ENCODE data around the gene PFKP. TPM values are rescaled to one million over a fixed set of nuclear protein-coding genes. Genes with fewer than 3 reads are reported as not detected.

The PFKP gene
- polyA plus RNA-seq, 2 of the 4 experiments (the other 2 are of a cell fraction), result 164 to 279 TPM

DNA sequence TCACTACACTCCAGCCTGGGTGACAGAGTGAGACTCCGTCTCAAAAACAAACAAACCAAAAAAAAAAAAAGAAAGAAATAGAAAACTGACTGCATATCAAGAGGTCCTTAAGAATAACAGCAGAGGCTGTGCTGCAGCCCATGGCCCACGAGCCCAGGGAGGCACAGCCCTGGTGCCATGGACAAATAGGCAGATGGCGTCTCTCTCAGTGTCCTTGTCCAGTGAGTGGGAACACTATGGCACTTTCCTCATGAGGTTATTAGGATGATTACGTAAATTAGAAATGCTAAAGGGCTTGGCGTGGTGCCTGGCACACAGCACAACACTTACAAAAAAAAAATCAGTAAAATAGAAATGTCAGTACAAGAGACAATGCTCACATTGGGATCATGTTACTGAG, 33.4 kb upstream of the PFKP start:
- POLR2A ChIA-PET, result no interaction called here

DNA sequence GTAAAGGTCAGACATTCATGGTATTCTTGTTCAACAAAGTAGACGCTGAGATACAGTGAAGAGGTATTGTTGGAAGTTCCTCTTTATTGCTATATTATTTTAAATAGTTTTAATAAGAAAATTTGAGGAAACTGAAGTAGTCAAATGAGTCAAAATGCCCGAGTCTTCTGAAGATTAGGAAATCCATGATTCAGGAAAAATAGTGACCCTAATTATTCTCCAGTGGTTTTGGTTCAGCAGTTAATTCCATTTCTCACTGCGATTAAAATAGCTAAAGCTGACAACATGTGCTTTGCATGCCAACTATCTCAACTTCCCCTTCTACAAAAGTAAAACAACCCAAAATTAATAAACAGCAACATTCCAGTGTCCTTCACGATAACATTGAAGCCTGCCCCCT, 32.7 kb upstream of the PFKP start:
- ChIA-PET POLR2A (no interaction called here), CTCF (interaction anchor here (1.0 kb wide), 1 partner anchor 8 kb away, joined by 5 read pairs; no protein-coding TSS in a partner anchor)
- no peak for ATAC-seq
- H3K9me3 ChIP-seq, result no peaks in the 10 kb centered on the region; the same call in 2 of the 3 replicates
- no peak for DNase-seq (ENCODE audit: low read depth in 1 of 2, low spot score in 1 of 2)
- FAIRE-seq, result no peak
- H3K4me2 ChIP-seq, result no peak overlapping the region
- H3K27ac ChIP-seq, result no peak overlapping the region
- TF ChIP-seq HMGXB4 (CRISPR knock-in tag; IDR thresholded peaks at IDR 0.05; ENCODE audit: borderline replicate concordance), result no peak
- no peak for TF ChIP-seq HEYL (CRISPR knock-in tag; IDR thresholded peaks at IDR 0.05)
- TF ChIP-seq HDAC2 (IDR thresholded peaks at IDR 0.05), result no peak
- TF ChIP-seq ZC3H11A (IDR thresholded peaks at IDR 0.05), result no peak
- TF ChIP-seq HOXB5 (CRISPR knock-in tag; IDR thresholded peaks at IDR 0.05), result no peak
- no peak for TF ChIP-seq SREBF2 (IDR thresholded peaks at IDR 0.05)
- no peak for TF ChIP-seq MYC (IDR thresholded peaks at IDR 0.05; ENCODE audit: borderline replicate concordance, low read length)
- TF ChIP-seq RFX5 (IDR thresholded peaks at IDR 0.05), result no peak
- no peak for TF ChIP-seq HOXB13 (CRISPR knock-in tag; IDR thresholded peaks at IDR 0.05; ENCODE audit: low read depth)
- no peak for TF ChIP-seq EHMT2 (IDR thresholded peaks at IDR 0.05; ENCODE audit: low read depth)
- no peak for TF ChIP-seq USF2 (IDR thresholded peaks at IDR 0.05)
- TF ChIP-seq, protein P1, sequence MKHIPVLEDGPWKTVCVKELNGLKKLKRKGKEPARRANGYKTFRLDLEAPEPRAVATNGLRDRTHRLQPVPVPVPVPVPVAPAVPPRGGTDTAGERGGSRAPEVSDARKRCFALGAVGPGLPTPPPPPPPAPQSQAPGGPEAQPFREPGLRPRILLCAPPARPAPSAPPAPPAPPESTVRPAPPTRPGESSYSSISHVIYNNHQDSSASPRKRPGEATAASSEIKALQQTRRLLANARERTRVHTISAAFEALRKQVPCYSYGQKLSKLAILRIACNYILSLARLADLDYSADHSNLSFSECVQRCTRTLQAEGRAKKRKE (CRISPR knock-in tag; IDR thresholded peaks at IDR 0.05; ENCODE audit: low read depth), result no peak
- no peak for TF ChIP-seq NFE2L2 (conservative IDR thresholded peaks at IDR 0.05; ENCODE audit: low read length)
- TF ChIP-seq ZNF302 (CRISPR knock-in tag; IDR thresholded peaks at IDR 0.05), result no peak
- no peak for TF ChIP-seq GATA3 (IDR thresholded peaks at IDR 0.05; ENCODE audit: borderline replicate concordance)
- TF ChIP-seq KDM5A (IDR thresholded peaks at IDR 0.05), result no peak
- TF ChIP-seq MAZ (IDR thresholded peaks at IDR 0.05; ENCODE audit: borderline replicate concordance, low read depth, low read length), result no peak
- no peak for TF ChIP-seq ZFP36 (IDR thresholded peaks at IDR 0.05; ENCODE audit: borderline replicate concordance, partially characterized antibody)
- TF ChIP-seq HOXA7 (CRISPR knock-in tag; IDR thresholded peaks at IDR 0.05), result no peak
- no peak for TF ChIP-seq CBX8 (IDR thresholded peaks at IDR 0.05)
- no peak overlapping the region for H3K4me3 ChIP-seq
- H3K4me1 ChIP-seq, result no peaks in the 10 kb centered on the region
- 29% methylated on average over 4 of the region's 4 CpGs for WGBS (ENCODE audit: missing lambda C conversion rate)

More for the DNA sequence above, 33.4 kb upstream of the PFKP start:
- no peak for FAIRE-seq
- Histone ChIP-seq H3K4me1 (no peaks in the 10 kb centered on the region), H3K4me2 (no peak overlapping the region), H3K4me3 (no peak overlapping the region), H3K9me3 (no peaks in the 10 kb centered on the region), H3K27ac (no peak overlapping the region)
- no peak for DNase-seq (ENCODE audit: low read depth in 1 of 2, low spot score in 1 of 2)
- TF ChIP-seq ZC3H11A (IDR thresholded peaks at IDR 0.05) (no peak), ZNF302 (CRISPR knock-in tag; IDR thresholded peaks at IDR 0.05) (no peak), POLR2AphosphoS2 (conservative IDR thresholded peaks at IDR 0.05; ENCODE audit: low read length) (no peak), SREBF2 (IDR thresholded peaks at IDR 0.05) (no peak), GATA3 (IDR thresholded peaks at IDR 0.05; ENCODE audit: borderline replicate concordance) (no peak), MAZ (IDR thresholded peaks at IDR 0.05; ENCODE audit: borderline replicate concordance, low read depth, low read length) (no peak), HMGXB4 (CRISPR knock-in tag; IDR thresholded peaks at IDR 0.05; ENCODE audit: borderline replicate concordance) (no peak), ELK1 (IDR thresholded peaks at IDR 0.05; ENCODE audit: low read depth, low read length) (no peak), ZFP36 (IDR thresholded peaks at IDR 0.05; ENCODE audit: borderline replicate concordance, partially characterized antibody) (no peak), CBX8 (IDR thresholded peaks at IDR 0.05) (no peak), CEBPB (IDR thresholded peaks at IDR 0.05) (no peak)
- TF ChIP-seq, protein P2, sequence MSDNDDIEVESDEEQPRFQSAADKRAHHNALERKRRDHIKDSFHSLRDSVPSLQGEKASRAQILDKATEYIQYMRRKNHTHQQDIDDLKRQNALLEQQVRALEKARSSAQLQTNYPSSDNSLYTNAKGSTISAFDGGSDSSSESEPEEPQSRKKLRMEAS (IDR thresholded peaks at IDR 0.05), result no peak
- TF ChIP-seq, protein P3, sequence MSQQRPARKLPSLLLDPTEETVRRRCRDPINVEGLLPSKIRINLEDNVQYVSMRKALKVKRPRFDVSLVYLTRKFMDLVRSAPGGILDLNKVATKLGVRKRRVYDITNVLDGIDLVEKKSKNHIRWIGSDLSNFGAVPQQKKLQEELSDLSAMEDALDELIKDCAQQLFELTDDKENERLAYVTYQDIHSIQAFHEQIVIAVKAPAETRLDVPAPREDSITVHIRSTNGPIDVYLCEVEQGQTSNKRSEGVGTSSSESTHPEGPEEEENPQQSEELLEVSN (IDR thresholded peaks at IDR 0.05; ENCODE audit: borderline replicate concordance, low read depth), result no peak
- ATAC-seq, result no peak
- CTCF ChIA-PET, result interaction anchor here (0.7 to 2.3 kb wide), 3 partner anchors 9 to 105 kb away, joined by 3 to 14 read pairs (median 5); no protein-coding TSS in a partner anchor
- 50% methylated on average over 5 of the region's 5 CpGs for WGBS (ENCODE audit: missing lambda C conversion rate)

Measured in A549 (cell line).